OCI-LY7 (cell line): ENCODE measurements around the gene INPP5A. TPM values are rescaled to one million over a fixed set of nuclear protein-coding genes. Genes with fewer than 3 reads are reported as not detected.

Experiments used
- BruUV-seq: library from RNA; stranded (reverse); fragments of 400-500 nt; replicated peaks from 2 replicates; lab custom pipeline; 2021; lab: Mats Ljungman, UMichigan
- CTCF ChIA-PET: fragments of 300-600 bp; sonication (Branson Sonifier 250); formaldehyde crosslinking; loops from one replicate; lab custom pipeline; 2022; ENCODE audit warnings: antibody characterized with exemption; ENCODE audit not compliant: unreplicated experiment; lab: Charles Lee
- POLR2A ChIA-PET: fragments of 300-600 bp; sonication (Branson Sonifier 250); formaldehyde crosslinking; loops from one replicate; lab custom pipeline; 2022; ENCODE audit warnings: antibody characterized with exemption; lab: Charles Lee
- DNase-seq: peaks from one replicate; pipeline ENCODE4 v3.0.0-alpha.2; 2015; ENCODE audit warnings: low spot score
- H2AFZ ChIP-seq: fragments of 200-600 bp; sonication (generic), shearing (Covaris generic); 2 replicates; pipeline ENCODE4 v1.6.1; 2014; ENCODE audit warnings: mild to moderate bottlenecking, antibody characterized with exemption, low read length, moderate library complexity
- H3K27ac ChIP-seq: fragments of 200-600 bp; sonication (generic); 2 replicates; pipeline ENCODE4 v1.5.1; 2014; ENCODE audit warnings: mixed run types, low read depth, mild to moderate bottlenecking, moderate library complexity, low read length, inconsistent platforms; ENCODE audit not compliant: poor library complexity, severe bottlenecking
- H3K36me3 ChIP-seq: fragments of 200-600 bp; sonication (generic); 2 replicates; pipeline ENCODE4 v1.6.1; 2014; ENCODE audit warnings: mild to moderate bottlenecking, antibody characterized with exemption, low read length, moderate library complexity, mixed read lengths; ENCODE audit not compliant: insufficient read depth
- H3K4me1 ChIP-seq: fragments of 200-600 bp; sonication (generic); 2 replicates; pipeline ENCODE4 v1.5.1; 2014; ENCODE audit warnings: mild to moderate bottlenecking, low read length; ENCODE audit not compliant: insufficient read depth, poor library complexity, severe bottlenecking
- H3K4me2 ChIP-seq: fragments of 200-600 bp; sonication (generic); 2 replicates; pipeline ENCODE4 v1.6.1; 2014; ENCODE audit warnings: mild to moderate bottlenecking, low read length
- H3K4me3 ChIP-seq: fragments of 200-600 bp; sonication (generic); 2 replicates; pipeline ENCODE4 v1.5.1; 2014; ENCODE audit warnings: mild to moderate bottlenecking, low read depth, low read length; ENCODE audit not compliant: poor library complexity, severe bottlenecking
- H3K79me2 ChIP-seq: fragments of 200-600 bp; sonication (generic); 2 replicates; pipeline ENCODE4 v1.6.1; 2016; ENCODE audit warnings: low read depth, mild to moderate bottlenecking, low read length, moderate library complexity, mixed read lengths; ENCODE audit not compliant: insufficient read depth
- H3K9me2 ChIP-seq: fragments of 200-600 bp; sonication (generic); 2 replicates; pipeline ENCODE4 v1.6.1; 2016; ENCODE audit warnings: mild to moderate bottlenecking, low read length, mixed read lengths; ENCODE audit not compliant: insufficient read depth
- H3K9me3 ChIP-seq: fragments of 200-600 bp; sonication (generic); 2 replicates; pipeline ENCODE4 v1.6.1; 2014; ENCODE audit warnings: mild to moderate bottlenecking, mixed run types, low read length, mixed read lengths
- H4K20me1 ChIP-seq: fragments of 200-600 bp; sonication (generic); 2 replicates; pipeline ENCODE4 v1.6.1; 2014; ENCODE audit warnings: mild to moderate bottlenecking, antibody characterized with exemption, low read length, moderate library complexity, mixed read lengths; ENCODE audit not compliant: insufficient read depth
- CTCF ChIP-seq: fragments of 200-600 bp; sonication (generic); conservative IDR thresholded peaks from 2 replicates; pipeline ENCODE4 v1.5.1; 2014; ENCODE audit warnings: mild to moderate bottlenecking, antibody characterized with exemption, low read length, moderate library complexity, mixed read lengths
- EZH2phosphoT487 ChIP-seq: fragments of 200-600 bp; sonication (generic); IDR thresholded peaks from 2 replicates; pipeline ENCODE4 v1.6.1; 2018; ENCODE audit warnings: low read depth, borderline replicate concordance, mild to moderate bottlenecking, mixed run types, antibody characterized with exemption, low read length, moderate library complexity, mixed read lengths
- intact Hi-C: fragments of 100-400 bp; cut with micrococcal nuclease; formaldehyde crosslinking; loops from one replicate; pipeline ENCODE4 v1.10.0; 2022; ENCODE audit not compliant: unreplicated experiment
- total RNA-seq, 2 experiments: library from RNA; depleted of rRNA in 1 of 2; stranded (reverse); fragments of >200 nt in 1 of 2; shearing (Covaris generic) in 1 of 2; gene quantifications; 2 replicates each; pipeline ENCODE4 v1.2.3, GENCODE V29; 2014 to 2022

Gene INPP5A
- total RNA-seq, 2 experiments from 2014 or later, result 14.5 to 18.4 TPM

- H3K9me3 ChIP-seq, result peaks cover 13% of the 10 kb centered on the region; the same call in 1 of the 2 replicates
- no peaks in the 10 kb centered on the region for H4K20me1 ChIP-seq
- POLR2A ChIA-PET, result interaction anchor here (1.2 kb wide), 1 partner anchor 14 kb away, joined by 4 read pairs; no protein-coding TSS in a partner anchor
- peak overlapping the region; percentile 13; the same call in 1 of the 2 replicates for H3K4me2 ChIP-seq
- H3K36me3 ChIP-seq, result no peaks in the 10 kb centered on the region
- intact Hi-C loops, result no loop called here
- no peak for DNase-seq
- no peaks in the 10 kb centered on the region for H3K9me2 ChIP-seq
- H2AFZ ChIP-seq, result no peak overlapping the region
- no TSS peak for BruUV-seq
- H3K4me1 ChIP-seq, result peaks cover 23% of the 10 kb centered on the region
- TF ChIP-seq CTCF, result no peak
- TF ChIP-seq EZH2phosphoT487, result no peak
- CTCF ChIA-PET, result no interaction called here
- no peak overlapping the region for H3K27ac ChIP-seq
- H3K4me3 ChIP-seq, result no peak overlapping the region
- H3K79me2 ChIP-seq, result no peaks in the 10 kb centered on the region
Measured at GRCh38 chr10:132593900-132594876, 56.6 kb downstream of the INPP5A start.

- no TSS peak for BruUV-seq
- no peaks in the 10 kb centered on the region for H3K79me2 ChIP-seq
- H3K4me1 ChIP-seq, result peaks cover 23% of the 10 kb centered on the region
- no peaks in the 10 kb centered on the region for H3K9me2 ChIP-seq
- no peak for TF ChIP-seq EZH2phosphoT487
- no peak for TF ChIP-seq CTCF
- H3K36me3 ChIP-seq, result no peaks in the 10 kb centered on the region
- peaks cover 18% of the 10 kb centered on the region; the same call in 1 of the 2 replicates for H3K9me3 ChIP-seq
- H3K27ac ChIP-seq, result no peak overlapping the region
- CTCF ChIA-PET, result no interaction called here
- H3K4me2 ChIP-seq, result no peak overlapping the region
- H4K20me1 ChIP-seq, result no peaks in the 10 kb centered on the region
- intact Hi-C loops, result no loop called here
- no peak overlapping the region for H2AFZ ChIP-seq
- no peak for DNase-seq
- H3K4me3 ChIP-seq, result no peak overlapping the region
- POLR2A ChIA-PET, result no interaction called here
Measured at GRCh38 chr10:132595021-132595420, 57.4 kb downstream of the INPP5A start.

GRCh38 chr10:132595854-132596253 lies 58.3 kb downstream of the INPP5A start:
- no peak for DNase-seq
- TF ChIP-seq EZH2phosphoT487, result no peak
- no peak for TF ChIP-seq CTCF
- no TSS peak for BruUV-seq
- intact Hi-C loops, result no loop called here
- ChIA-PET CTCF (no interaction called here), POLR2A (no interaction called here)
- no peak overlapping the region for H2AFZ ChIP-seq
- H3K4me3 ChIP-seq, result no peak overlapping the region
- no peaks in the 10 kb centered on the region for H3K36me3 ChIP-seq
- H3K9me3 ChIP-seq, result peaks cover 23% of the 10 kb centered on the region; the same call in 1 of the 2 replicates
- peaks cover 23% of the 10 kb centered on the region for H3K4me1 ChIP-seq
- H3K9me2 ChIP-seq, result no peaks in the 10 kb centered on the region
- no peak overlapping the region for H3K27ac ChIP-seq
- no peaks in the 10 kb centered on the region for H4K20me1 ChIP-seq
- H3K4me2 ChIP-seq, result no peak overlapping the region
- H3K79me2 ChIP-seq, result no peaks in the 10 kb centered on the region
